Measurements from ENCODE around the gene OGFOD1. TPM values are rescaled to one million over a fixed set of nuclear protein-coding genes. Genes with fewer than 3 reads are reported as not detected.

The OGFOD1 gene
- total and polyA plus RNA-seq, 2 donors (not counting 1 experiment from before 2014, with no cell fraction given) = 8.4 to 28.7 TPM

DNA sequence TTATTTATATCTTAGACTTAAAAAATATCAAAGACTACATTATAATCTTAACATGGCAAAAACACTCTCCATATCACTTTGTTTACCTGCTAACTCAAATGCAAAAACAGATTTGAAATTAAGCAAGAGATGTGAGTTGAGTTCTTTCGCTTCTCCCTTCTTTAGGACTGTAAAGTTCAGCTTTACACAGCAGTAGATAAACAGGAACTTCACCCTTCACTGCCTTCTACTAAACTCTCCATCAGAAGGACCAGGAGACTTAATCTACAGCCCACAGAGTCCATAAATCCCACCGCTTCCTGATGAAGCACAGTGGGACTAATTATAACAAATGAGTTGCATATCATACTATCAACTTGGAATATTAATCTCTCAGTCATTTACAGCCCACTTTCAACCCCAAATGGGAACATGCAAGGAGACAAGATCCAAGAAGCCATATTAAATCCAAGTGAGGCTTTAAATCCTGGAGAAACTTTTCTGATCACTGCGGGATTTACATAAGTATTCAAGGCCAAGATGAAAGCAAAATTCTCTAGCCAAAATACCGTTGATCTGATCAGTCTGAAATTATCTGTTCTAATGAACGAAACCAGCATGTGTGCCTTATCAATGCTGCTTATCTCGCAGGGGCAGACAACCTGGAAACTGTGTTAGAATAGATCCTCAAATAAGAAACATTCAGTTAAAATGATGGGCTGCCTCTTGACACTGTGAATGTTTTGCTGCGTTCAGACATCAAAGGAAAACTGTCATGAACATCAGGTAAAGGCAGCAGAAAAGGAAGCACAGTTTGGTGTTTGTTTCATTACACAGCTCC lies 27.6 kb upstream of the OGFOD1 start:
- H3K36me3 ChIP-seq (replicated peaks in 1 of 2; ENCODE audit: control extremely low read depth in 1 of 2, control insufficient read depth in 1 of 2, extremely low read depth in 1 of 2, insufficient read depth in 2 of 2, low read length in 1 of 2) = no peaks in the 10 kb centered on the region
- H2AFZ ChIP-seq (ENCODE audit: insufficient read depth, low read depth, low read length, poor library complexity, severe bottlenecking) = peak overlapping the region; percentile 69
- peaks cover 63% of the 10 kb centered on the region for H3K79me2 ChIP-seq (ENCODE audit: control insufficient read depth, insufficient read depth, low read length)
- Mint-ChIP-seq H3K4me3 (peak overlapping the region; percentile 98), H3K27ac (peak overlapping the region; percentile 97), H3K9me3 (ENCODE audit: insufficient read depth) (no peaks in the 10 kb centered on the region), H3K27me3 (no peaks in the 10 kb centered on the region), H3K4me1 (peaks cover 44% of the 10 kb centered on the region)
- intact Hi-C loops (cut with micrococcal nuclease) = loop anchor here (10.0 kb wide), 3 partner anchors 281 to 1111 kb away; partner anchors contain the start of genes CCDC102A, PSME3IP1 and RSPRY1
- H3K9ac ChIP-seq (ENCODE audit: low read length) = peak overlapping the region; percentile 77
- peak overlapping the region; percentile 72 to 81 for H3K27ac ChIP-seq (ENCODE audit: low read length in 2 of 2)
- ATAC-seq (ENCODE audit: low read depth) (peak; percentile 21), DNase-seq (peak; percentile 72)
- no peak for TF ChIP-seq EZH2 (IDR thresholded peaks at IDR 0.05; ENCODE audit: borderline replicate concordance, insufficient read depth, low read depth, low read length, poor library complexity, severe bottlenecking)
- no peak for TF ChIP-seq CTCF (IDR thresholded peaks at IDR 0.05)
- peak overlapping the region; percentile 69 to 78 (median 70) for H3K4me3 ChIP-seq (ENCODE audit: control extremely low read depth in 1 of 5, extremely low read depth in 1 of 5, insufficient read depth in 1 of 5, low read depth in 2 of 5, low read length in 4 of 5)
- peaks cover 37% of the 10 kb centered on the region for H4K20me1 ChIP-seq (ENCODE audit: control insufficient read depth, insufficient read depth, low read length, poor library complexity, severe bottlenecking)
- POLR2A ChIA-PET = interaction anchor here (0.6 to 1.0 kb wide), 2 partner anchors 27 to 64 kb away, joined by 3 to 9 read pairs; partner anchors contain the start of genes NUDT21 and OGFOD1
- no peaks in the 10 kb centered on the region for H3K27me3 ChIP-seq (replicated peaks in 1 of 4; ENCODE audit: control extremely low read depth in 1 of 4, control insufficient read depth in 3 of 4, insufficient read depth in 4 of 4, low read length in 3 of 4)
- WGBS (ENCODE audit: insufficient coverage) = 0% methylated on average over 3 of the region's 7 CpGs
- no peaks in the 10 kb centered on the region for H3K9me3 ChIP-seq (ENCODE audit: control extremely low read depth in 1 of 3, control insufficient read depth in 2 of 3, insufficient read depth in 1 of 3, low read length in 2 of 3)
- H3K4me2 ChIP-seq (replicated peaks; ENCODE audit: low read depth, low read length, poor library complexity, severe bottlenecking) = peak overlapping the region; percentile 81
- CTCF ChIA-PET = interaction anchor here (0.8 to 2.2 kb wide), 4 partner anchors 12 to 278 kb away, joined by 3 to 6 read pairs (median 5); partner anchors contain the start of genes NUDT21 and OGFOD1
- H3K4me1 ChIP-seq (ENCODE audit: control insufficient read depth in 2 of 2, insufficient read depth in 2 of 2, low read length in 2 of 2) = peaks cover 44 to 51% of the 10 kb centered on the region in 2 donors

DNA sequence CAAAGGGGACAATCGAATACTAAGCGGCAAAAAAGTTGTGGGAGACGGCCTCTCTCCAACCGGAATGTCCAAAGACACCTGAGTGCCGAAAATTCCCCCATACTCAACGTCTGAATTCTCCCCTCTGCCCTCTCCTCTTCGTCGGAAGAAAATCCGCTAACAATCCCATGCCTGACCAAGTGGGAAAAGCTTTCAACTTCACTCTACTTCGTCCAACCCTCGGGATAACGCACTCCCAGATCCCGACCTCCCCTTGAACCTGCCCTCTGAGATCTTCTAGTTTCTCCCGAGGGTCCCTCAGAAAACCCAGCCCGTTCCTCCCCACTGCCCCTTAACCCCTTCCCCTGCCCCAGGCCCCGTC lies 27.0 kb upstream of the OGFOD1 start:
- ChIA-PET POLR2A (no interaction called here), CTCF (interaction anchor here (1.2 to 2.2 kb wide), 3 partner anchors 12 to 27 kb away, joined by 3 to 6 read pairs (median 6); partner anchors contain the start of genes NUDT21 and OGFOD1)
- WGBS (ENCODE audit: insufficient coverage) = 3% methylated on average over 13 of the region's 16 CpGs
- TF ChIP-seq CTCF (IDR thresholded peaks at IDR 0.05) (no peak), EZH2 (IDR thresholded peaks at IDR 0.05; ENCODE audit: borderline replicate concordance, insufficient read depth, low read depth, low read length, poor library complexity, severe bottlenecking) (no peak)
- H3K4me3 Mint-ChIP-seq = peak overlapping the region; percentile 98
- Histone ChIP-seq H3K4me3 (ENCODE audit: control extremely low read depth in 1 of 5, extremely low read depth in 1 of 5, insufficient read depth in 1 of 5, low read depth in 2 of 5, low read length in 4 of 5) (peak overlapping the region; percentile 69 to 78 (median 70)), H3K27me3 (replicated peaks in 1 of 4; ENCODE audit: control extremely low read depth in 1 of 4, control insufficient read depth in 3 of 4, insufficient read depth in 4 of 4, low read length in 3 of 4) (no peaks in the 10 kb centered on the region), H3K27ac (ENCODE audit: low read length in 2 of 2) (peak overlapping the region; percentile 72 to 81), H2AFZ (ENCODE audit: insufficient read depth, low read depth, low read length, poor library complexity, severe bottlenecking) (peak overlapping the region; percentile 69), H4K20me1 (ENCODE audit: control insufficient read depth, insufficient read depth, low read length, poor library complexity, severe bottlenecking) (peaks cover 34% of the 10 kb centered on the region), H3K9ac (ENCODE audit: low read length) (peak overlapping the region; percentile 77), H3K4me1 (ENCODE audit: control insufficient read depth in 2 of 2, insufficient read depth in 2 of 2, low read length in 2 of 2) (peaks cover 42 to 45% of the 10 kb centered on the region in 2 donors), H3K36me3 (replicated peaks in 1 of 2; ENCODE audit: control extremely low read depth in 1 of 2, control insufficient read depth in 1 of 2, extremely low read depth in 1 of 2, insufficient read depth in 2 of 2, low read length in 1 of 2) (no peaks in the 10 kb centered on the region), H3K4me2 (replicated peaks; ENCODE audit: low read depth, low read length, poor library complexity, severe bottlenecking) (peak overlapping the region; percentile 81), H3K79me2 (ENCODE audit: control insufficient read depth, insufficient read depth, low read length) (peaks cover 57% of the 10 kb centered on the region), H3K9me3 (ENCODE audit: control extremely low read depth in 1 of 3, control insufficient read depth in 2 of 3, insufficient read depth in 1 of 3, low read length in 2 of 3) (no peaks in the 10 kb centered on the region)
- ATAC-seq (ENCODE audit: low read depth) (no peak), DNase-seq (no peak)
- no peaks in the 10 kb centered on the region for H3K27me3 Mint-ChIP-seq
- peaks cover 42% of the 10 kb centered on the region for H3K4me1 Mint-ChIP-seq
- intact Hi-C loops (cut with micrococcal nuclease) = loop anchor here (10.0 kb wide), 3 partner anchors 280 to 1110 kb away; partner anchors contain the start of genes CCDC102A, PSME3IP1 and RSPRY1
- H3K27ac Mint-ChIP-seq = peak overlapping the region; percentile 97
- H3K9me3 Mint-ChIP-seq (ENCODE audit: insufficient read depth) = no peaks in the 10 kb centered on the region

Measured in B cell (primary cell).